ENCODE measurements around the gene PPP3CA. TPM values are rescaled to one million over a fixed set of nuclear protein-coding genes. Genes with fewer than 3 reads are reported as not detected.

The PPP3CA gene
- total and polyA plus RNA-seq, 2 of the 13 experiments (the other 11 are each of a cell fraction or from before 2014, with no cell fraction given): 4.8 to 13.2 TPM

DNA sequence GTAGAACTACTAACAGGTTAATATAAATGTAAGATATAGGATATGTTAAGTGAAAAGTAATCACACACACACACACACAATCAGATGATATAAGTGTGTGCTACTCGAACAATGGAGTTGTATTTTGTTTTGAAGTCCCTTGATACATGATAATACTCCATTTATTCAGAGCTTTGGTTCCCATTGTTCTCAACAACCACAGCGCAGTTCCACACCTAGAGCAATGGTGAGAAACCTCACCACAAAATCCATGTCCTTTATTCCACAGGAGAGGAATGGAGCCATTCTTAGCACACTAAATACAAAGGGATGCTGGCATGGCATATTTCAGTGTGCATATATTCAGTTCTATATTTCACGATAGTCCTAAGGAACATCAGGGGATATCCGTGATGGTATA is 139.2 kb downstream of the PPP3CA start:
- Histone ChIP-seq H3K4me3 (replicated peaks in 1 of 3; ENCODE audit: insufficient read depth in 1 of 3, low read depth in 2 of 3, low read length in 3 of 3) (no peak overlapping the region), H3K27me3 (ENCODE audit: control insufficient read depth in 1 of 2, insufficient read depth in 2 of 2, low read length in 2 of 2) (no peaks in the 10 kb centered on the region), H3K4me1 (ENCODE audit: insufficient read depth, low read length) (peaks cover 10% of the 10 kb centered on the region), H3K36me3 (replicated peaks in 1 of 2; ENCODE audit: control insufficient read depth in 1 of 2, insufficient read depth in 2 of 2, low read length in 2 of 2) (no peaks in the 10 kb centered on the region), H4K20me1 (ENCODE audit: insufficient read depth, low read length) (no peaks in the 10 kb centered on the region), H3K4me2 (ENCODE audit: low read depth, low read length) (no peak overlapping the region), H3K27ac (ENCODE audit: extremely low read length, insufficient read depth, low read length) (no peak overlapping the region), H3K9ac (ENCODE audit: insufficient read depth, low read depth, low read length) (no peak overlapping the region), H3K9me3 (ENCODE audit: low read length) (no peaks in the 10 kb centered on the region), H2AFZ (ENCODE audit: low read length) (no peak overlapping the region), H3K79me2 (ENCODE audit: insufficient read depth, low read length) (peaks cover 6% of the 10 kb centered on the region)
- ATAC-seq: no peak
- no peak for TF ChIP-seq JUNB (CRISPR knock-in tag; IDR thresholded peaks at IDR 0.05; ENCODE audit: borderline replicate concordance)
- TF ChIP-seq SSRP1 (CRISPR knock-in tag; IDR thresholded peaks at IDR 0.05): no peak
- no peak for TF ChIP-seq ZNF180 (CRISPR knock-in tag; IDR thresholded peaks at IDR 0.05; ENCODE audit: borderline replicate concordance, low read depth)
- ChIA-PET POLR2A (no interaction called here), CTCF (ENCODE audit: low intra/inter-chr PET ratio, low total read pairs) (no interaction called here)
- DNase-seq (ENCODE audit: low spot score): no peak
- 84% methylated on average over 4 of the region's 4 CpGs for WGBS (ENCODE audit: low lambda C conversion rate)
- FAIRE-seq: no peak
- no TSS peak for BruUV-seq (replicated peaks)
- intact Hi-C loops (cut with micrococcal nuclease; ENCODE audit: unreplicated experiment): no loop called here
- in situ Hi-C loops (cut with HindIII; ENCODE audit: extremely low pct_ligation_motif_present, low pct_unique_long_range_greater_than_20kb): no loop called here

DNA sequence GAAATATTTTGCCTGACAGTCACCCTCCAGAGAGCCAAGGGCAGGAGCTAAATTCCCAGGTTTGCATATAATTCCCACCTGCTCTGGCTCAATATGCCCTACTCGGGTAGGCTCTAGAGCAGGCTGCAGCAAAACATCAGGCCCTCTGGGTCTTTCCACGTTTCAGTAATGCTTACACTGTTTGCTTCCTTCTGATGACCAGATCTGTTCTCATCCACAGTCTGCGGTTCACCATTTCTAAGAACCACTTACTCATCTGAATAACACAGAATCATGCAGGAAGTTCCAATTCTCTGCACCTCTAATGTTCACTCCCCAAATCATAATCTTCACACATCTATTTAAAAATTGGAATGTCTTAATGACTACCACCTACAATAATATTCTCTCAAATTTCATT is 141.4 kb downstream of the PPP3CA start:
- no TSS peak for BruUV-seq (replicated peaks)
- in situ Hi-C loops (cut with HindIII; ENCODE audit: extremely low pct_ligation_motif_present, low pct_unique_long_range_greater_than_20kb) (no loop called here), intact Hi-C loops (cut with micrococcal nuclease; ENCODE audit: unreplicated experiment) (no loop called here)
- ChIA-PET CTCF (ENCODE audit: low intra/inter-chr PET ratio, low total read pairs) (no interaction called here), POLR2A (no interaction called here)
- Histone ChIP-seq H3K79me2 (ENCODE audit: insufficient read depth, low read length) (peaks cover 3% of the 10 kb centered on the region), H3K27me3 (ENCODE audit: control insufficient read depth in 1 of 2, insufficient read depth in 2 of 2, low read length in 2 of 2) (no peaks in the 10 kb centered on the region), H3K4me3 (replicated peaks in 1 of 3; ENCODE audit: insufficient read depth in 1 of 3, low read depth in 2 of 3, low read length in 3 of 3) (no peak overlapping the region), H3K4me1 (ENCODE audit: insufficient read depth, low read length) (peaks cover 9% of the 10 kb centered on the region), H3K9me3 (ENCODE audit: low read length) (no peaks in the 10 kb centered on the region), H3K4me2 (ENCODE audit: low read depth, low read length) (no peak overlapping the region), H3K9ac (ENCODE audit: insufficient read depth, low read depth, low read length) (no peak overlapping the region), H3K36me3 (replicated peaks in 1 of 2; ENCODE audit: control insufficient read depth in 1 of 2, insufficient read depth in 2 of 2, low read length in 2 of 2) (no peaks in the 10 kb centered on the region), H3K27ac (ENCODE audit: extremely low read length, insufficient read depth, low read length) (no peak overlapping the region), H4K20me1 (ENCODE audit: insufficient read depth, low read length) (no peaks in the 10 kb centered on the region), H2AFZ (ENCODE audit: low read length) (no peak overlapping the region)
- TF ChIP-seq ZNF235 (CRISPR knock-in tag; IDR thresholded peaks at IDR 0.05; ENCODE audit: borderline replicate concordance) (no peak), MIER2 (CRISPR knock-in tag; IDR thresholded peaks at IDR 0.05) (no peak), AGO1 (IDR thresholded peaks at IDR 0.05; ENCODE audit: low read depth, low read length, poor library complexity, severe bottlenecking) (no peak)
- DNase-seq (ENCODE audit: low spot score) (no peak), ATAC-seq (no peak), FAIRE-seq (no peak)
- WGBS (ENCODE audit: low lambda C conversion rate): 98% methylated on average over 3 of the region's 3 CpGs
